SU-DHL-6 (cell line): Measurements from ENCODE around the gene CAPZA2.
"Not testable (repeated sequence)": the region's sequence is repeated elsewhere in the genome, so short reads cannot be mapped to it uniquely, and the experiment has no call there.

Source experiments
- H2AFZ ChIP-seq: fragments of 200-600 bp; sonication (generic); 2 replicates; pipeline ENCODE4 v1.6.1; 2014; ENCODE audit warnings: low read depth, mild to moderate bottlenecking, moderate library complexity, mixed read lengths, antibody characterized with exemption, low read length; ENCODE audit not compliant: severe bottlenecking
- H3F3A ChIP-seq: fragments of 200-600 bp; shearing (Covaris generic); 2 replicates; pipeline ENCODE4 v1.6.0; 2016; ENCODE audit warnings: antibody characterized with exemption, mild to moderate bottlenecking; ENCODE audit not compliant: insufficient read depth
- H3K27ac ChIP-seq: fragments of 200-600 bp; sonication (generic); 2 replicates; pipeline ENCODE4 v1.5.1; 2016; ENCODE audit warnings: low read depth, mild to moderate bottlenecking, low read length, moderate library complexity, mixed read lengths
- H3K27me3 ChIP-seq: fragments of 200-600 bp; sonication (generic), shearing (Covaris generic); 2 replicates; pipeline ENCODE4 v1.6.0; 2014; ENCODE audit warnings: mild to moderate bottlenecking, low read length
- H3K36me3 ChIP-seq: fragments of 200-600 bp; sonication (generic); 2 replicates; pipeline ENCODE4 v1.6.1; 2014; ENCODE audit warnings: mild to moderate bottlenecking, low read length, mixed read lengths
- H3K4me2 ChIP-seq: fragments of 300-600, 200-600 bp; shearing (Covaris generic), sonication (generic); 2 replicates; pipeline ENCODE4 v1.6.0; 2014; ENCODE audit warnings: low read length, low read depth, mild to moderate bottlenecking; ENCODE audit not compliant: poor library complexity, severe bottlenecking
- H3K4me3 ChIP-seq: fragments of 200-600 bp; sonication (generic); 2 replicates; pipeline ENCODE4 v1.5.1; 2014; ENCODE audit warnings: antibody characterized with exemption, low read length, mild to moderate bottlenecking, mixed read lengths; ENCODE audit not compliant: insufficient read depth, poor library complexity, severe bottlenecking
- H3K79me2 ChIP-seq: fragments of 200-600 bp; sonication (generic); 2 replicates; pipeline ENCODE4 v1.6.1; 2014; ENCODE audit warnings: mild to moderate bottlenecking, low read length, moderate library complexity; ENCODE audit not compliant: insufficient read depth
- H3K9ac ChIP-seq: fragments of 200-600 bp; sonication (generic); 2 replicates; pipeline ENCODE4 v1.7.0; 2014; ENCODE audit warnings: mild to moderate bottlenecking, low read length
- H3K9me2 ChIP-seq: fragments of 200-600 bp; sonication (generic); replicated peaks from 2 replicates; pipeline ENCODE4 v1.6.1; 2014; ENCODE audit warnings: low read length; ENCODE audit not compliant: insufficient read depth
- H3K9me3 ChIP-seq: fragments of 200-600 bp; sonication (generic); 2 replicates; pipeline ENCODE4 v1.6.1; 2014; ENCODE audit warnings: low read length, mixed read lengths; ENCODE audit not compliant: insufficient read depth
- H4K20me1 ChIP-seq: fragments of 200-600 bp; sonication (generic); 2 replicates; pipeline ENCODE4 v1.6.1; 2014; ENCODE audit warnings: low read depth, mild to moderate bottlenecking, antibody characterized with exemption, low read length, moderate library complexity, mixed read lengths
- EZH2phosphoT487 ChIP-seq: fragments of 200-600 bp; sonication (generic), shearing (Covaris generic); conservative IDR thresholded peaks from 2 replicates; pipeline ENCODE4 v1.6.1; 2018; ENCODE audit warnings: mild to moderate bottlenecking, antibody characterized with exemption, low read length, moderate library complexity, mixed read lengths
- TF ChIP-seq, protein P1 (sequence below): fragments of 200-600 bp; sonication (generic); IDR thresholded peaks from one replicate; pipeline ENCODE4 v1.5.1; 2017; ENCODE audit warnings: antibody characterized with exemption, mild to moderate bottlenecking, low read length, moderate library complexity; ENCODE audit not compliant: insufficient read depth, poor library complexity, severe bottlenecking

Gene CAPZA2

DNA sequence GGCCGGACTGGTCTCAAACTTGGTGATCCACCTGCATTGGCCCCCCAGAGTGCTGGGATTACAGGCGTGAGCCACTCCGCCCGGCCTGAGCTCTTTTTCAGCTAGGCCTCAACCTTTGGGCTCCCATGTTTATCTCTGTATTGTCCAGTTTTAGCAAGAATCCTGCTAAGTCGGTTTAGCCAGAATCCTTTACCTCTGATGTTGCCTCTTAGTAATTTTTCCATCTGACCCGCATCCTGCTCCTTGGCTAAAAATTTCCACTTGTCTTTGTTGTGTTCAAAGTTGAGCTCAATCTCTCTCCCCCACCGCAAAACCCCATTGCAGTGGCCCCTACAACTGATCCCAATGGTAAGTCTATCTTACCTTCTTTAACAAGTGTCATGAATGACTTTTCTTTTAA lies 70.2 kb downstream of the CAPZA2 start:
- Histone ChIP-seq H3K79me2 (no peaks in the 10 kb centered on the region), H3K27me3 (no peaks in the 10 kb centered on the region), H3K9me3 (no peaks in the 10 kb centered on the region), H3K36me3 (no peaks in the 10 kb centered on the region), H3K9ac (no peak overlapping the region), H3K9me2 (no peaks in the 10 kb centered on the region), H3F3A (no peaks in the 10 kb centered on the region), H4K20me1 (no peaks in the 10 kb centered on the region), H2AFZ (no peak overlapping the region), H3K4me3 (no peak overlapping the region), H3K27ac (no peak overlapping the region), H3K4me2 (no peak overlapping the region)
- TF ChIP-seq EZH2phosphoT487 = no peak
- TF ChIP-seq, protein P1, sequence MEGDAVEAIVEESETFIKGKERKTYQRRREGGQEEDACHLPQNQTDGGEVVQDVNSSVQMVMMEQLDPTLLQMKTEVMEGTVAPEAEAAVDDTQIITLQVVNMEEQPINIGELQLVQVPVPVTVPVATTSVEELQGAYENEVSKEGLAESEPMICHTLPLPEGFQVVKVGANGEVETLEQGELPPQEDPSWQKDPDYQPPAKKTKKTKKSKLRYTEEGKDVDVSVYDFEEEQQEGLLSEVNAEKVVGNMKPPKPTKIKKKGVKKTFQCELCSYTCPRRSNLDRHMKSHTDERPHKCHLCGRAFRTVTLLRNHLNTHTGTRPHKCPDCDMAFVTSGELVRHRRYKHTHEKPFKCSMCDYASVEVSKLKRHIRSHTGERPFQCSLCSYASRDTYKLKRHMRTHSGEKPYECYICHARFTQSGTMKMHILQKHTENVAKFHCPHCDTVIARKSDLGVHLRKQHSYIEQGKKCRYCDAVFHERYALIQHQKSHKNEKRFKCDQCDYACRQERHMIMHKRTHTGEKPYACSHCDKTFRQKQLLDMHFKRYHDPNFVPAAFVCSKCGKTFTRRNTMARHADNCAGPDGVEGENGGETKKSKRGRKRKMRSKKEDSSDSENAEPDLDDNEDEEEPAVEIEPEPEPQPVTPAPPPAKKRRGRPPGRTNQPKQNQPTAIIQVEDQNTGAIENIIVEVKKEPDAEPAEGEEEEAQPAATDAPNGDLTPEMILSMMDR = no peak

DNA sequence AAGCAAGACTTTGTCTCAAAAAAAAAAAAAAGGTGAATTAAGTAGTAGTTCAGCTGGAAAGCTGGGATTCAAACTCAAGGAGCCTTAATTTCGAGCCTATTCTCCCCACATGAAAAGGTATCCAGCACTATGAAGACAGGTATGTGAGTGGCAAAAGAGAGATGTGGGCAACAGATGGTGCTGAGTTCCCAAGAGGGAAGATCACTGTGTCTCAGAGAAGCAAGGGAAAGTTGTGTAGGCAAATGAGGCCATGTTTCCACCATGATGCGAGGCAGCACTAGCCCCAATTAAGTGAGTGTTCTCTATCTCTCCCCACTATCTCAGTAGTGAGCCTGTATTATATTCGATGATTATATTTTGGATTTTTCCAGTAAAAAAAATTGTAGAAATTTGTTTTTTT lies 71.1 kb downstream of the CAPZA2 start:
- Histone ChIP-seq H4K20me1 (no peaks in the 10 kb centered on the region), H3F3A (no peaks in the 10 kb centered on the region), H2AFZ (no peak overlapping the region), H3K36me3 (no peaks in the 10 kb centered on the region), H3K9me2 (no peaks in the 10 kb centered on the region), H3K9ac (no peak overlapping the region), H3K27ac (no peak overlapping the region), H3K4me3 (no peak overlapping the region), H3K4me2 (no peak overlapping the region), H3K27me3 (no peaks in the 10 kb centered on the region), H3K79me2 (no peaks in the 10 kb centered on the region), H3K9me3 (no peaks in the 10 kb centered on the region)
- TF ChIP-seq, protein P1 = no peak
- TF ChIP-seq EZH2phosphoT487 = no peak

GRCh38 chr7:116934580-116934979 lies 72.2 kb downstream of the CAPZA2 start:
- no peaks in the 10 kb centered on the region for H3K79me2 ChIP-seq
- H3K9me2 ChIP-seq = no peaks in the 10 kb centered on the region
- H3K9ac ChIP-seq = no peak overlapping the region
- no peaks in the 10 kb centered on the region for H3F3A ChIP-seq
- no peak overlapping the region for H3K4me3 ChIP-seq
- no peak overlapping the region for H3K4me2 ChIP-seq
- no peaks in the 10 kb centered on the region for H3K27me3 ChIP-seq
- H4K20me1 ChIP-seq = no peaks in the 10 kb centered on the region
- no peak overlapping the region for H3K27ac ChIP-seq
- H2AFZ ChIP-seq = no peak overlapping the region
- no peaks in the 10 kb centered on the region for H3K9me3 ChIP-seq
- H3K36me3 ChIP-seq = no peaks in the 10 kb centered on the region
- TF ChIP-seq EZH2phosphoT487 = no peak
- TF ChIP-seq, protein P1 = no peak

GRCh38 chr7:116936844-116937243 lies 74.5 kb downstream of the CAPZA2 start:
- H3K9me3 ChIP-seq, H3K27me3 ChIP-seq, H3F3A ChIP-seq, H3K27ac ChIP-seq, H3K4me3 ChIP-seq, H3K79me2 ChIP-seq, H3K36me3 ChIP-seq, H3K4me2 ChIP-seq, H4K20me1 ChIP-seq, H3K9ac ChIP-seq, H2AFZ ChIP-seq, H3K9me2 ChIP-seq: not testable (repeated sequence)
